Adrenal gland (tissue), 12 donors: ENCODE results near the gene PLEKHG4B. TPM values are rescaled to one million over a fixed set of nuclear protein-coding genes. Genes with fewer than 3 reads are reported as not detected.

ENCODE experiments used
- DNase-seq, 7 donors: peaks; one replicate each; pipeline ENCODE4 v3.0.0-alpha.2; 2019 to 2020
- H3K27ac ChIP-seq, 5 donors: fragments of 200-600 bp; sonication (generic) in 4 of 5; 1 replicate in 3 of 5; 2 replicates in 2 of 5; pipeline versions ENCODE4 v1.5.1 to v1.8.0; 2016 to 2020; ENCODE audit warnings: mild to moderate bottlenecking in 1 of 5
- H3K27me3 ChIP-seq: fragments of 200-600 bp; 2 replicates; pipeline ENCODE4 v1.8.0; 2021
- H3K36me3 ChIP-seq, 2 donors: fragments of 200-600 bp; replicated peaks in 1 of 2; 1 replicate in 1 of 2; 2 replicates in 1 of 2; pipeline versions ENCODE4 v1.5.1 to v1.8.0; 2018 to 2022
- H3K4me1 ChIP-seq, 2 donors: fragments of 200-600 bp; replicated peaks in 1 of 2; 1 replicate in 1 of 2; 2 replicates in 1 of 2; pipeline versions ENCODE4 v1.5.1 to v1.8.0; 2018 to 2021
- H3K4me3 ChIP-seq, 4 donors: fragments of 200-600 bp; sonication (generic) in 3 of 4; one replicate each; pipeline ENCODE4 v1.5.1; 2016 to 2018
- H3K9me3 ChIP-seq, 3 donors: fragments of 200-600 bp; sonication (generic) in 1 of 3; replicated peaks in 1 of 3; 1 replicate in 2 of 3; 2 replicates in 1 of 3; pipeline versions ENCODE4 v1.5.1 to v1.8.0; 2016 to 2021
- POLR2A ChIP-seq, 2 donors: fragments of 450-650 bp; IDR thresholded peaks; one replicate each; pipeline ENCODE4 v1.6.1; 2017; ENCODE audit warnings: antibody characterized with exemption in 2 of 2, mild to moderate bottlenecking in 2 of 2, moderate library complexity in 1 of 2
- WGBS, 4 donors: extraction: QIAGEN DNeasy Blood & Tissue Kit in 2 of 4; methylation state at CpG; one replicate each; pipeline versions ENCODE4 v1.1.5 to v1.1.7; 2013 to 2017; 5-methylcytosine and 5-hydroxymethylcytosine counted together
- intact Hi-C, 2 donors: fragments of 100-400 bp; cut with DNase I; formaldehyde crosslinking; loops; one replicate each; pipeline versions ENCODE4 v1.14.1 to v1.15.0; 2022 to 2023
- polyA plus RNA-seq, 3 donors: library from polyadenylated mRNA; stranded (reverse); fragments of 200-250 nt in 2 of 3; fragments of 350-450 nt in 1 of 3; fragmentation: Illumina TruSeq in 1 of 3; extraction: RNeasy Lipid Tissue Mini Kit (QIAGEN cat#74804) in 1 of 3; gene quantifications; one replicate each; pipeline ENCODE4 v1.2.3, GENCODE V29; 2013 to 2014
- total RNA-seq, 9 donors: library from RNA; depleted of rRNA in 4 of 9; stranded (reverse); fragments of >200 nt in 4 of 9; fragments of 120-200 nt in 1 of 9; fragmentation: NEBNext Ultra II Directional in 1 of 9; extraction: Animal tissue kit (Norgen Biotek cat#: 25700) in 1 of 9; gene quantifications; one replicate each; pipeline versions ENCODE4 v1.1.0 to v1.2.4, GENCODE V29; 2013 to 2023
- TF ChIP-seq, protein P1 (sequence below), 6 experiments: fragments of 450-650 bp in 4 of 6; fragments of 200-600 bp in 2 of 6; sonication (generic) in 1 of 6; IDR thresholded peaks; 1 replicate in 5 of 6; 2 replicates in 1 of 6; pipeline versions ENCODE4 v1.5.1 to v1.8.0; 2016 to 2021; ENCODE audit warnings: antibody characterized with exemption in 6 of 6, mild to moderate bottlenecking in 2 of 6, moderate library complexity in 1 of 6
- donor health status: healthy with polysubstance abuse.
- donor health status: Bipolar disorder and iron deficiency.
- donor health status: DM: yes; HTN: yes; CAD: no.
- donor health status: DM: no; HTN: no; CAD: no.
- donor health status: DM: no; HTN: no; CAD: no.
- donor health status: DM: yes; HTN: yes; CAD: no.

The PLEKHG4B gene
- total and polyA plus RNA-seq, 12 donors, result 0.03 to 3.4 (median 0.12) TPM

DNA sequence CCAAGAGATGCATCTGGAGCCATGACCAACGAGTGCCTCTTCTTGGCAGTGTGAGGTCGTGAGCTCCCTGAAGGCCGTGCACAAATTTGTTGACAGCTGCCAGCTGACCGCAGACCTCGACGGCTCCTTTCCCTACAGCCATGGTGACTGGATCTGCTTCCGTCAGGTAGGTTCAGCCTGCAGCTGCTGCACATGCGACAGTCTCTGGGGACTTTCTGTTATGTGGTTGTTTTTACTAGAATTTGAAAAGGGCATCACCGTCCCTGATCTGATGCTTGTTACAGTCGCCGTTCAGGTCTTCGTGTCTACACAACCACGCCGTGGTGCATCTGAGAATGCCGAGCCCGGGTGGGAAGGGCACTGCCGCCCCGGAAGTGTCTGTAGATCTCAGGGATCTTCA is 62.9 kb downstream of the PLEKHG4B start:
- Histone ChIP-seq H3K27ac (no peak overlapping the region), H3K36me3 (no peaks in the 10 kb centered on the region), H3K4me3 (no peak overlapping the region), H3K27me3 (no peaks in the 10 kb centered on the region), H3K4me1 (no peaks in the 10 kb centered on the region), H3K9me3 (no peaks in the 10 kb centered on the region)
- DNase-seq, result peak in 1 of 7 donors; percentile 23
- TF ChIP-seq POLR2A (IDR thresholded peaks at IDR 0.05), result no peak
- TF ChIP-seq, protein P1, sequence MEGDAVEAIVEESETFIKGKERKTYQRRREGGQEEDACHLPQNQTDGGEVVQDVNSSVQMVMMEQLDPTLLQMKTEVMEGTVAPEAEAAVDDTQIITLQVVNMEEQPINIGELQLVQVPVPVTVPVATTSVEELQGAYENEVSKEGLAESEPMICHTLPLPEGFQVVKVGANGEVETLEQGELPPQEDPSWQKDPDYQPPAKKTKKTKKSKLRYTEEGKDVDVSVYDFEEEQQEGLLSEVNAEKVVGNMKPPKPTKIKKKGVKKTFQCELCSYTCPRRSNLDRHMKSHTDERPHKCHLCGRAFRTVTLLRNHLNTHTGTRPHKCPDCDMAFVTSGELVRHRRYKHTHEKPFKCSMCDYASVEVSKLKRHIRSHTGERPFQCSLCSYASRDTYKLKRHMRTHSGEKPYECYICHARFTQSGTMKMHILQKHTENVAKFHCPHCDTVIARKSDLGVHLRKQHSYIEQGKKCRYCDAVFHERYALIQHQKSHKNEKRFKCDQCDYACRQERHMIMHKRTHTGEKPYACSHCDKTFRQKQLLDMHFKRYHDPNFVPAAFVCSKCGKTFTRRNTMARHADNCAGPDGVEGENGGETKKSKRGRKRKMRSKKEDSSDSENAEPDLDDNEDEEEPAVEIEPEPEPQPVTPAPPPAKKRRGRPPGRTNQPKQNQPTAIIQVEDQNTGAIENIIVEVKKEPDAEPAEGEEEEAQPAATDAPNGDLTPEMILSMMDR (IDR thresholded peaks at IDR 0.05), result no peak
- intact Hi-C loops, result no loop called here
- WGBS, 4 donors, result 82 to 91% (median 88%) methylated on average over 18 of the region's 18 CpGs

DNA sequence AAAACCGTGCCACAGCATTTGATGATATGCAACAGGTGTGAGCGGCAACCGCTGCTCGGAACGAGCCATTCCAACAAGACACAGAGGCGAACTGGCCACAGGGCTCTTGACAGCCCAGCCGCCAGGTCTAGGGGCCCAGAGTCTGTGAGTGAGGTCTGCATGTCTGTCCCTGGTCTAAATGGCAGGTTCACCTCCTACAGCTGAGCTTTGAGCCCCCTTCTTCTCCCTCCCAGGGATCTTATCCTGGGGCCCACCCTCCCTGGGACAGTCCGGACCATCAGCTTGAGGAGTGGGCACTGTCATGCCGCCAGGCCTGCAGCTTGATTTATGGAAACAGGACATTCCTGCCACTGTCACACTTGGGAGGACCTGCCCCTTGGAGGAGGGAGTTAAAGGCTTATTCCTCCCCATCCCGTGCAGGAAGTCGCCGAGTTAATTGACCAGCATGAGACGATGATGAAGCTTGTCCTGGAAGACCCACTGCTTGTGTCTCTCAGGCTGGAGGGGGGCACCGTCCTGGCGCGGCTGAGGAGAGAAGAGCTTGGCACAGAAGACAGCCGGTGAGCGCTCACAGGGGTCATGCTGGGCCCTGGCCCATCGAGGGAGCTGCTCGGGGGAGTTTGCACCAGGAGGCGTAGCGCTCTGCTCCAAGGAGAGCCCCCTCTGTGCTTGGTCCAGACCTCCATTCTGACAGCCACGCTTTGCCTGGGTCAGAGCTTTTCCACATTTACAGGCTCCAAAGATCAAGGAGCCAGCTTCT is 63.9 kb downstream of the PLEKHG4B start:
- TF ChIP-seq, protein P1 (IDR thresholded peaks at IDR 0.05), result no peak
- TF ChIP-seq POLR2A (IDR thresholded peaks at IDR 0.05), result no peak
- no peaks in the 10 kb centered on the region for H3K4me1 ChIP-seq
- H3K9me3 ChIP-seq, result no peaks in the 10 kb centered on the region
- DNase-seq, result peak in 1 of 7 donors; percentile 33
- no peak overlapping the region for H3K27ac ChIP-seq
- intact Hi-C loops, result no loop called here
- 83 to 89% (median 87%) methylated on average over 9 to 23 of the region's 23 CpGs for WGBS, 4 donors
- H3K27me3 ChIP-seq, result no peaks in the 10 kb centered on the region
- H3K36me3 ChIP-seq, result no peaks in the 10 kb centered on the region
- H3K4me3 ChIP-seq, result no peak overlapping the region

DNA sequence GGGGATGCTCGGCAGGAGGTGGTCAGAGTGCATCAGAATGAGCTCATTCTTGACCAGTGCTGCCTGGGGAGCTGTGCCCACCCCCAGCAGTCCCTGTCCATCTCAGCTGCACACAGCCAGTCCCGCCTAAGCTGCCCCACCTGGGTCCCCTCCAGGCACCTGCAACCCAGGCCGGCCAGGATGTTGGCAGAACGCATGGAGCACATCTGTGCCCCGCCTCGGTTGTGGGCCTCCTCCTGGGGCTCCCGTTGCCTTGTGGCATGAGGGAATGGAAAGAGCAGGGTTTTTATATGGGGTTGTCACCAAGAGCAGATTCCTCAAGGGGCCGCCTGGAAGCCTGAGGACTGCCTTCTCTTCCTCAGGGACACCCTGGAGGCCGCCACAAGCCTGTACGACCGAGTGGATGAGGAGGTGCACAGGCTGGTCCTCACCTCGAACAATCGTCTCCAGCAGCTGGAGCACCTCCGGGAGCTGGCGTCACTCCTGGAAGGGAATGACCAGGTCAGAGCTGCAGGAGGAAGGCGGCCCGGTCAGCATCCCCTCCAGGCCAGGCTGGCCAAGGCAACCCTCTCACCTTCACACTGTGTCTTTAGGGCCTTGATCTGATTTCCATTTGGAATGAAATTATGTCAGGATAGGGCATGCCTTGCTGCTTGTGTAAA is 64.6 kb downstream of the PLEKHG4B start:
- H3K9me3 ChIP-seq, result no peaks in the 10 kb centered on the region
- H3K36me3 ChIP-seq, result no peaks in the 10 kb centered on the region
- TF ChIP-seq POLR2A (IDR thresholded peaks at IDR 0.05), result no peak
- TF ChIP-seq, protein P1 (IDR thresholded peaks at IDR 0.05), result no peak
- no peak overlapping the region for H3K4me3 ChIP-seq
- 71 to 89% (median 85%) methylated on average over 1 to 17 of the region's 17 CpGs for WGBS, 4 donors
- H3K4me1 ChIP-seq, result no peaks in the 10 kb centered on the region
- DNase-seq, result peak in 1 of 7 donors; percentile 15
- H3K27me3 ChIP-seq, result no peaks in the 10 kb centered on the region
- intact Hi-C loops, result no loop called here
- no peak overlapping the region for H3K27ac ChIP-seq

- no peak overlapping the region for H3K27ac ChIP-seq
- intact Hi-C loops, result no loop called here
- 67 to 83% (median 81%) methylated on average over 12 of the region's 12 CpGs for WGBS, 4 donors
- no peak overlapping the region for H3K4me3 ChIP-seq
- no peaks in the 10 kb centered on the region for H3K36me3 ChIP-seq
- no peaks in the 10 kb centered on the region for H3K27me3 ChIP-seq
- H3K4me1 ChIP-seq, result no peaks in the 10 kb centered on the region
- H3K9me3 ChIP-seq, result no peaks in the 10 kb centered on the region
- no peak for TF ChIP-seq POLR2A (IDR thresholded peaks at IDR 0.05)
- TF ChIP-seq, protein P1 (IDR thresholded peaks at IDR 0.05), result no peak
- peak in 2 of 7 donors; percentile 2 to 35 for DNase-seq
Observed at GRCh38 chr5:157126-157715, 65.3 kb downstream of the PLEKHG4B start.
